ENCODE data around the gene DLG2.

Gene DLG2

GRCh38 chr11:83826078-83826477 lies 1801.1 kb downstream of the DLG2 start:
- Mint-ChIP-seq H3K4me3 (no peak overlapping the region), H3K27ac (no peak overlapping the region)

GRCh38 chr11:83823461-83824025 lies 1803.6 kb downstream of the DLG2 start:
- Mint-ChIP-seq H3K9me3 (no peaks in the 10 kb centered on the region), H3K27me3 (no peaks in the 10 kb centered on the region), H3K27ac (no peak overlapping the region), H3K36me3 (ENCODE audit: low read depth) (no peaks in the 10 kb centered on the region), H3K4me3 (no peak overlapping the region), H3K4me1 (ENCODE audit: low read depth) (no peaks in the 10 kb centered on the region)
- intact Hi-C loops (cut with micrococcal nuclease), result no loop called here

More at GRCh38 chr11:83826078-83826477, 1801.1 kb downstream of the DLG2 start:
- Mint-ChIP-seq H3K27me3 (no peaks in the 10 kb centered on the region), H3K4me1 (ENCODE audit: low read depth) (no peaks in the 10 kb centered on the region), H3K36me3 (ENCODE audit: low read depth) (no peaks in the 10 kb centered on the region), H3K9me3 (no peaks in the 10 kb centered on the region)
- intact Hi-C loops (cut with micrococcal nuclease), result no loop called here

- Mint-ChIP-seq H3K4me3 (no peak overlapping the region), H3K27ac (no peak overlapping the region), H3K9me3 (no peaks in the 10 kb centered on the region), H3K36me3 (ENCODE audit: low read depth) (no peaks in the 10 kb centered on the region), H3K4me1 (ENCODE audit: low read depth) (no peaks in the 10 kb centered on the region), H3K27me3 (no peaks in the 10 kb centered on the region)
- intact Hi-C loops (cut with micrococcal nuclease), result loop anchor here (1.0 to 10.0 kb wide), 4 partner anchors 578 to 1135 kb away; no protein-coding TSS in a partner anchor
Observed at GRCh38 chr11:83819931-83820549, 1807.1 kb downstream of the DLG2 start.

GRCh38 chr11:83818349-83818748 lies 1808.8 kb downstream of the DLG2 start:
- Mint-ChIP-seq H3K9me3 (no peaks in the 10 kb centered on the region), H3K27me3 (peaks cover 1% of the 10 kb centered on the region), H3K4me1 (ENCODE audit: low read depth) (no peaks in the 10 kb centered on the region), H3K4me3 (no peak overlapping the region), H3K27ac (no peak overlapping the region), H3K36me3 (ENCODE audit: low read depth) (no peaks in the 10 kb centered on the region)
- intact Hi-C loops (cut with micrococcal nuclease), result loop anchor here (5.0 to 10.0 kb wide), 3 partner anchors 576 to 1134 kb away; no protein-coding TSS in a partner anchor

- Mint-ChIP-seq H3K27ac (no peak overlapping the region), H3K4me3 (no peak overlapping the region), H3K36me3 (ENCODE audit: low read depth) (no peaks in the 10 kb centered on the region), H3K4me1 (ENCODE audit: low read depth) (no peaks in the 10 kb centered on the region), H3K27me3 (peaks cover 1% of the 10 kb centered on the region), H3K9me3 (no peaks in the 10 kb centered on the region)
- intact Hi-C loops (cut with micrococcal nuclease), result loop anchor here (2.0 to 10.0 kb wide), 4 partner anchors 524 to 1132 kb away; no protein-coding TSS in a partner anchor
Observed at GRCh38 chr11:83816572-83817187, 1810.5 kb downstream of the DLG2 start.

DNA sequence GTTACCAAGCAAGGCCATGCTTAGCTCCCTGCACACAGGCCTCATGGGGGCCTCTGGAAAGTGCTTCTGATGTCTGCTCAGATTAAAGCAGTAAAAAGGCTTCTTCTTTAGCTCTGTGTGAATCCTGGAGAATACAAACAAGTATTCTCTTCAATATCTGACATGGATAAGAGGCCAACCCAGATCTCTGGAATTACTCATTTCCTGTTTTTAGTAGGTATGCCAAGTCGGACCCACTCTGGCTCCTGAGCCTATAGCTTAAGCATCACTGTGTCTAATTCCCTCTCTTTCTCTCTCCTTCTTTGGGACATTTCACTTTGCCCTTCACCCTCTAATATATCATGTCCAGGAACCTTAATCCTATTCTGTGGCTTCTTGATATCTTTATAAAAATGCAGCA lies 1811.4 kb downstream of the DLG2 start:
- H3K27me3 Mint-ChIP-seq, result peaks cover 1% of the 10 kb centered on the region
- H3K4me1 Mint-ChIP-seq (ENCODE audit: low read depth), result no peaks in the 10 kb centered on the region
- intact Hi-C loops (cut with micrococcal nuclease), result loop anchor here (2.0 to 10.0 kb wide), 4 partner anchors 523 to 1131 kb away; no protein-coding TSS in a partner anchor
- no peak overlapping the region for H3K27ac Mint-ChIP-seq
- H3K9me3 Mint-ChIP-seq, result no peaks in the 10 kb centered on the region
- no peaks in the 10 kb centered on the region for H3K36me3 Mint-ChIP-seq (ENCODE audit: low read depth)
- H3K4me3 Mint-ChIP-seq, result no peak overlapping the region

- no peaks in the 10 kb centered on the region for H3K4me1 Mint-ChIP-seq (ENCODE audit: low read depth)
Observed at GRCh38 chr11:83813296-83813695, 1813.8 kb downstream of the DLG2 start.

DNA sequence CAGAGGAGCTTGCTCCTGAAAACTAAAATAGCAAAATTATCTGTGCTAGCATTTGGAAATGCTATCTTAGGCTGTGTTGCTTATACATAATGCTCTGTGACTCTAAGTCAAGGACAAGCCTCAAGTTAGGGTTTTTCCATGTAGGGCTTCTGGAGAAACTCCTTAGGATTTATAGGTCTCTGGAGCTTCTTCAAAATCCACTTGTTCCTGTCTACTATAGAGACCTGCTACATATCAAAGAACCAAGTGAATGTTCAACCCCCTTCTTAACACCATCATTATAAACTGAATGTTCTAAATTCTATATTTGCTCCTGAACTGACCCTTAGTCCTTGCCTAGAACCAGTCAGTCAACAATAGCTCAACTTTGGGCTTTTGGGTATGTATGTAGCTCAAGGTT lies 1817.9 kb downstream of the DLG2 start:
- Mint-ChIP-seq H3K4me1 (ENCODE audit: low read depth) (no peaks in the 10 kb centered on the region), H3K9me3 (no peaks in the 10 kb centered on the region), H3K36me3 (ENCODE audit: low read depth) (no peaks in the 10 kb centered on the region), H3K4me3 (no peak overlapping the region), H3K27ac (no peak overlapping the region), H3K27me3 (peaks cover 2% of the 10 kb centered on the region)
- intact Hi-C loops (cut with micrococcal nuclease), result no loop called here

More at GRCh38 chr11:83813296-83813695, 1813.8 kb downstream of the DLG2 start:
- no peak overlapping the region for H3K4me3 Mint-ChIP-seq
- intact Hi-C loops (cut with micrococcal nuclease), result loop anchor here (10.0 kb wide), 1 partner anchor 1128 kb away; no protein-coding TSS in a partner anchor
- H3K27ac Mint-ChIP-seq, result no peak overlapping the region
- no peaks in the 10 kb centered on the region for H3K9me3 Mint-ChIP-seq
- no peaks in the 10 kb centered on the region for H3K36me3 Mint-ChIP-seq (ENCODE audit: low read depth)
- H3K27me3 Mint-ChIP-seq, result peaks cover 1% of the 10 kb centered on the region

GRCh38 chr11:83801799-83802198 lies 1825.3 kb downstream of the DLG2 start:
- Mint-ChIP-seq H3K4me3 (no peak overlapping the region), H3K36me3 (ENCODE audit: low read depth) (no peaks in the 10 kb centered on the region), H3K4me1 (ENCODE audit: low read depth) (no peaks in the 10 kb centered on the region), H3K9me3 (no peaks in the 10 kb centered on the region), H3K27me3 (no peaks in the 10 kb centered on the region), H3K27ac (no peak overlapping the region)
- intact Hi-C loops (cut with micrococcal nuclease), result no loop called here

GRCh38 chr11:83793310-83793709 lies 1833.8 kb downstream of the DLG2 start:
- intact Hi-C loops (cut with micrococcal nuclease), result no loop called here
- Mint-ChIP-seq H3K4me3 (no peak overlapping the region), H3K27me3 (no peaks in the 10 kb centered on the region), H3K36me3 (ENCODE audit: low read depth) (no peaks in the 10 kb centered on the region), H3K9me3 (no peaks in the 10 kb centered on the region), H3K27ac (no peak overlapping the region), H3K4me1 (ENCODE audit: low read depth) (no peaks in the 10 kb centered on the region)

- no peak overlapping the region for H3K27ac Mint-ChIP-seq
- H3K36me3 Mint-ChIP-seq (ENCODE audit: low read depth), result no peaks in the 10 kb centered on the region
- no peaks in the 10 kb centered on the region for H3K27me3 Mint-ChIP-seq
- no peak overlapping the region for H3K4me3 Mint-ChIP-seq
- H3K4me1 Mint-ChIP-seq (ENCODE audit: low read depth), result no peaks in the 10 kb centered on the region
- no peaks in the 10 kb centered on the region for H3K9me3 Mint-ChIP-seq
- intact Hi-C loops (cut with micrococcal nuclease), result no loop called here
Observed at GRCh38 chr11:83791557-83791956, 1835.6 kb downstream of the DLG2 start.

GRCh38 chr11:83785942-83786341 lies 1841.2 kb downstream of the DLG2 start:
- H3K36me3 Mint-ChIP-seq (ENCODE audit: low read depth), result no peaks in the 10 kb centered on the region
- no peaks in the 10 kb centered on the region for H3K4me1 Mint-ChIP-seq (ENCODE audit: low read depth)
- H3K9me3 Mint-ChIP-seq, result no peaks in the 10 kb centered on the region
- intact Hi-C loops (cut with micrococcal nuclease), result no loop called here
- H3K4me3 Mint-ChIP-seq, result no peak overlapping the region
- no peak overlapping the region for H3K27ac Mint-ChIP-seq
- no peaks in the 10 kb centered on the region for H3K27me3 Mint-ChIP-seq

DNA sequence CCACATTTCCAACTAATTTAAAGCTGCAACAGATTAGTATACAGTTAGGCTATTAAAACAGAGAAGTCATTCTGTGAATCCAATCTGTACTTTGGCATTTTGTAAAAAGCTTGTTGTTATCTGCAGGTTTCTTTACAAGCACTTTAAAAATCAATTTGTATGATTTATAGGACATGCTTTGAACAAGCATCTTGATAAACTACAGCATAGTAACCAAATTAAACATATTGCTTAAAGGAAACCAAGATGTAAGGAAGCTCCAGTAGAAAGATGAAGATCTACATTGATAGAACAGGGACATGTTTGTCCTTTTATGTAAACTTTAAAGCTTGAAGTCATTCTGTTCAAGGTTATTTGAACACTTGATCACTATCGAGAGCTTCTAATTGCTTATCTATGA lies 1842.7 kb downstream of the DLG2 start:
- Mint-ChIP-seq H3K9me3 (no peaks in the 10 kb centered on the region), H3K36me3 (ENCODE audit: low read depth) (no peaks in the 10 kb centered on the region), H3K27me3 (no peaks in the 10 kb centered on the region), H3K27ac (no peak overlapping the region), H3K4me1 (ENCODE audit: low read depth) (no peaks in the 10 kb centered on the region), H3K4me3 (no peak overlapping the region)
- intact Hi-C loops (cut with micrococcal nuclease), result no loop called here

DNA sequence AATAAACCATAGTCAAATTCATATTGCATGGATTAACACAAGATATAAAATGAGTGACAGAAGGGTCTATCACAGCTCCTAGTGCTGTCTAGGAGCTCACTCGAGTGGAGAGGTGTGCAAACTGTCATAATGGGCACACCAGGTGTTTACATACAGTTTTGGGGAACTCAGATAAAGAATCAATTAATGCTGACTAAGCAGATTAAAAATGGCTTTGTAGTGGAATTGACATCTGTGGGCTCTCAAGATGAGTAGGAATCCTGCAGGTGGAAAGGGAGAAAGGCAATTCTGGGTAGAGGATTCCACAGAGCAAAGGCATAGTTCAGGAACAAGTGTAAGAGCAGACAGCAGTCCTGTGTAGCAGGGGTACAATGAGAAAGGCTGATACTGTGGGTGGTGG lies 1844.8 kb downstream of the DLG2 start:
- H3K27ac Mint-ChIP-seq, result no peak overlapping the region
- no peak overlapping the region for H3K4me3 Mint-ChIP-seq
- intact Hi-C loops (cut with micrococcal nuclease), result no loop called here
- no peaks in the 10 kb centered on the region for H3K4me1 Mint-ChIP-seq (ENCODE audit: low read depth)
- H3K36me3 Mint-ChIP-seq (ENCODE audit: low read depth), result no peaks in the 10 kb centered on the region
- no peaks in the 10 kb centered on the region for H3K27me3 Mint-ChIP-seq
- H3K9me3 Mint-ChIP-seq, result no peaks in the 10 kb centered on the region
